NCI-H2171 treated with DMSO at 0.1 percent for 48 hours (cell line): Measurements from ENCODE around the gene LIX1L.

Source experiments
- DNase-seq: peaks from one replicate; lab custom pipeline; 2025; lab: John Stamatoyannopoulos, UW

Gene LIX1L

DNA sequence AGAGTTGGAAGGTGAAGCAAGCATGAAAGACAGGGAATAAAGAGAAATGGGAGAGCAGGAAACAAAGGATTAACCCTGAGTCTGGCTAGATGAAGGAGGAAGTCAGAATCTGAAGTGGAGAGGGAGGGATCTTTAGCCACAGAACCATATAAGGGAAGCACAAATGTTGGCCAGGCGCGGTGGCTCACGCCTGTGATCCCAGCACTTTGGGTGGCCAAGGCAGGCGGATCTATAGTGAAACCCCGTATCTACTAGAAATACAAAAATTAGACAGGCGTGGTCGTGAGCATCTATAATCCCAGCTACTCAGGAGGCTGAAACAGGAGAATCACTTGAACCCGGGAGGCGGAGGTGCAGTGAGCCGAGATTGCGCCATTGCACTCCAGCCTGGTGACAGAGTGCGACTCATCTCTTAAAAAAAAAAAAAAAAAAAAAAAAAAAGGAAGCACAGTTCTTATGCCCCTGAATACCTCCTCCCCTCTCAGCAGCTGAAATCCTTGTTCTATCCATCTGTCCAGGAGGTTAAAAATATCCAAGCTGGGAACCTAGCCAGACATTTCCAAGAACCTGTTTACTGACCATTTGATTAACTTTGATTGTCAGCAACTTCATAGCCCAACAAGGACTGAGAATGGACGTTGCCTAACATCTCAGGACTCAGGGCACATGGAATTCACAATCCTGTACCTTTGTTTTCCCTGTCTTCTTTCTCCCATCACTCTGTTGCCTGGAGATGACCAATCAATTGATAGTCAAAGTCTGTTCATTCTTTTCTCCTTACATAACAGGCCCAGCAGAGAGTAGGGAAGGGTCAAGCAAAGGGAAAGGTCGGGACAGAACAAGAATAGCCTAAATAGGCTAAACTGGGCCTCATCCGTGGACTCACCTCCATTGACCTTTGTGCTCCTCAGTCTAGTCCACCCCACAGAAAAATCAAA, 28.0 kb upstream of the LIX1L start:
- DNase-seq = peak; percentile 79

DNA sequence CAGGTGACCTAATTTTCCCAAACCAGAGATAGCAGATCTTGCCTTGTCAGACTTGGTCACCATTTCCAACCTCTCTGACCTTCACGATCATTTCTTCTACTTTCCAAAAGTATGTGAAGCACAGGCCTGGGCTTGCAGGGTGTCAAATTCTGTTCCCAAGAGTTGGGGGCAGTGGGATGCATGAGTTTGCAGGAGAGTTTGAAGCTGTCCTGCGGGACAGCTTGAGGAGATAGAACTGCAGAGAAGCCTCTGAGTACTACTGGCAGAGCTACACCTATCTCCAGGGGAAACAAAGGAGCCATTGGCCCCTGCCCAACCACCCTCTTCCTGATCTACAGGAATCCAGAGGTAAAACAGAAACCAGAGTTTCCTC, 27.3 kb upstream of the LIX1L start:
- no peak for DNase-seq

DNA sequence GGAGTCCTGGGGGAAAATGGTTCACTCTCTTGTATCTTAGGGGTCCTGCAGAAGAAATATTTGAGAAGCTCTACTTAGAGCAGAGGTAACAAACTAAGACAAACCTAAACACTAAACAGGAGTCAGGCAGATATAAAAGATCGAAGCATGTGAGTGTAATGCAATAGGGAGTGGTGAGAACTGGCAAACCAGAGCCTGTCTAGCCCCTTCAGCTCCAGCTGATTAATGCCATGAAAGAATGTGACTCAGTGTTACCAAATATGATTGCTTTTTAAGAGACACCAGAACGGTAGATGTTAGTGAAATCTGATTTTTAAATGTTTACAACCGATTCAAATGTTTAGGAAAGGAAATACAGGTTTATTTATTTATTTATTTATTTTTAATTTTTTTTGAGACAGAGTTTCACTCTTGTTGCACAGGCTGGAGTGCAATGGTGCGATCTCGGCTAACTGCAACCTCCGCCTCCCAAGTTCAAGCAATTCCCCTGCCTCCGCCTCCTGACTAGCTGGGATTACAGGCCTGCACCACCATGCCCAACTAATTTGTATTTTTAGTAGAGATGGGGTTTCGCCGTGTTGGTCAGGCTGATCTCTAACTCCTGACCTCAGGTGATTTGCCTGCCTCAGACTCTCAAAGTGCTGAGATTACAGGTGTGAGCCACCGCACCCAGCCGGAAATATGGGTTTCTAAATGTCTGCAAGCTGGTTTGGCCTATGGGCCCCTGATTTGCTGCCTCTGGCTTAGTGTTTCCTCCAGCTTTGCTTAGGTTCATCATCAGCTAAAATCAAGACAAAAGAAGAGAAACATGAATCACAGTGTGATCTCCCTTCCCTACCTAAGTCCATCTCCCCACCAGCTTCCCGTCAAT, 26.4 kb upstream of the LIX1L start:
- no peak for DNase-seq

DNA sequence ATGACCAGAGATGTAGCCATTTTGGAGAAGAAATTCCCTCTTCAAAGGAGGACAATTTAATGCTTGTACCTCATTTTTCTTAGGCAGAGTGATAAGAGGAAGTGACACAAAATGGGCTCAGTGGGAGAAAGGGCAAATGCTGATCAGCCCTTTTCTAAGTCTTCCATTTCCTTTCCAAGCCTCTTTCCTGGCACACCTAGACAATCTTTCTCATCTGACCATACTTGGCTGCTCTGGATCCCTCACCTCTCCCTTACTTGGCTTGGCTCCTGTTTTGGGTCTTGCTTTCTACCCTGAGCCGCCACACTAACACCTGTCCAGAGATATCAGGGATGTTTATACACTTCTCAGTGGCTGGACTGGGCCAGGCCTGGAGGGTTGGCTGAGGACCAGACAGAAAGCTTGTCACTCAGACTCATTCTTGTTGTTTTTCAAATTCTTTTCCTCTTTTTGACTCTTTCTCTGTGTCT, 25.4 kb upstream of the LIX1L start:
- DNase-seq = no peak

DNA sequence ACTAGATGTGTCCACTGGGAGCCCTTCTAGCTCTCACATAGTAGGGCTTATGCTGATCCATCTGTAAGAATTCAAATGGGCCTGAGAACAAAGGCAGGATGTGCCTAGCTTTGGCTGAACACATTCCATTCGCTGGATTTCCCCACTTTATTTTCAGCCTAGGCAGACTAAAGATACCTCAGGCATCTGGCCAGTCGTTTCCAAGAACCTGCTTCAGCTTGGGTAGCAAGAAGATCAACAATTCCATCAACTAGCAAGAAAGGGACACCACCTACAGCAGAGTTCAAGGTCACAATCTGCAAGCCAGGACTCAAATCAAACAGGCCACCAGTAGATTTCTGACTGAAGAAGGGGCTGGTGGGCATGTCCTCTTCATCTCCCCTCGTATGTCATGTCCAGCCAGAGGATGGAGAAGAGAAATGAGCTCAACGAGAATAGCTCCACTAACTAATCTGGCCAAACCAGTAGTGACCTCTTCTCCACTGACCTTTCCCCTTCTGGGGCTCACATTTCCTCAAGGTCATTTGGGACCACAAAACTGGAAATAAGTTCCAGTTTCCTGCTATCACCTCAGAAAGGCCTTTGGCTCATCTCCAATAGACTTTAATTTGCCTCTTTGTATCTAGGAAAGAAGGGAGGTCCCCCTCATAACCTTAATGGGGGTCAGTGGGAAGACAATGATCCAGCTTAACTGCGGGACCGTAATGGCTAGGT, 24.4 kb upstream of the LIX1L start:
- no peak for DNase-seq

DNA sequence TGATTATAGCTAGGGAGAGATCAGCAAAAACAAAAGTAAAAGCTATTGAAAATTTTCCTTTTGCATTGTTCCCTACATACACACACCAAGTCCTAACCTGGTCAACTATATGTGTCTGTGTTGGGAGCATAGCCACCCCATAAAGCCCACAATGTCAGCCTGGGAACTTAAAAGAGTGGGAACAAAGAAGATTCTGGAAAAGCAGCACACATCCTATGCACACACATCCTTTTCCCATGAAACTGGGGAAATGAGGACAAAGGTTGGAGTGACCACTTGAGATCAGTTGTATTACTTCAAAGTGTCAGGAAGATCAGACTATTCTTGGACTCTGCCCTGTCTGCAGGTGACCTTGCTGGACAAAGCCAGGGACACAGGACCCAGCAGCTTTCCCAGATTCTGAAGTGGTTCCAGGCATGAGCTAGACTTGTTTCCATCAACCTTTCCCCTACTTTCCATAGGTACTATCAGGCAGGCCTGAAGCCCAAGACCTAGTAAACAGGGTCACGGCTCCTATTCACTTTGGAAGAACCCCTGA, 22.7 kb upstream of the LIX1L start:
- DNase-seq = no peak

DNA sequence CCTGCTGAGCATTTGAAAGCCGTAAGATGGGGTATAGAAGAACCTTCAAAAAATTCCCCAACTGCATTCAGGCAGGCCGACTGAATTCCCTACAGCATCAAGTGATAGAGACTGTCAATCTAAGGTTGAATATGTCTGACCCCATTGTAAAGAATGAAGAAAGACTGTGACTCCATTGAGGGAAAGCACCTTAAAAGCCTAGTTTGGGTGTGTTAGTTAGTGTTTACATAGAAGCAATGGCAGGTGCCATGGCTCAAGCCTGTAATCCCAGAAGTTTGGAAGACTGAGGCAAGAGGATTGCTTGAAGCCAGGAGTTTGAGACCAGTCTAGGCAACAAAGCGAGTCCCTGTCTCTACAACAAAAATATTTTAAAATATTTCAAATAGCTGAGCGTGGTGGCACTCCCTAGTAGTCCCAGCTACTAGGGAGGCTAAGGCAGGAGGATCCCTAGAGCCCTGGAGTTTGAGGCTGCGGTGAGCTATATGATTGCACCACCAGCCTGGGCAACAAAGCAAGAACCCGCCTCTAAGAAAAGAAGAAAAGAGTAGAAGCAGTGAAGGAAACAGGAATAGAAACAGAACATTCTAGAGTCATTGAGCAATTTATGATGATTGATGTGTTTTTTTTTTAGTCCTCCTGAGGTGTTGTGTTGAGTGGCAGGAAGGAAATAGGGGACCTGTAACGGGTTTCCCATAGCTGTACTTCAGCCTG, 22.1 kb upstream of the LIX1L start:
- DNase-seq = no peak

DNA sequence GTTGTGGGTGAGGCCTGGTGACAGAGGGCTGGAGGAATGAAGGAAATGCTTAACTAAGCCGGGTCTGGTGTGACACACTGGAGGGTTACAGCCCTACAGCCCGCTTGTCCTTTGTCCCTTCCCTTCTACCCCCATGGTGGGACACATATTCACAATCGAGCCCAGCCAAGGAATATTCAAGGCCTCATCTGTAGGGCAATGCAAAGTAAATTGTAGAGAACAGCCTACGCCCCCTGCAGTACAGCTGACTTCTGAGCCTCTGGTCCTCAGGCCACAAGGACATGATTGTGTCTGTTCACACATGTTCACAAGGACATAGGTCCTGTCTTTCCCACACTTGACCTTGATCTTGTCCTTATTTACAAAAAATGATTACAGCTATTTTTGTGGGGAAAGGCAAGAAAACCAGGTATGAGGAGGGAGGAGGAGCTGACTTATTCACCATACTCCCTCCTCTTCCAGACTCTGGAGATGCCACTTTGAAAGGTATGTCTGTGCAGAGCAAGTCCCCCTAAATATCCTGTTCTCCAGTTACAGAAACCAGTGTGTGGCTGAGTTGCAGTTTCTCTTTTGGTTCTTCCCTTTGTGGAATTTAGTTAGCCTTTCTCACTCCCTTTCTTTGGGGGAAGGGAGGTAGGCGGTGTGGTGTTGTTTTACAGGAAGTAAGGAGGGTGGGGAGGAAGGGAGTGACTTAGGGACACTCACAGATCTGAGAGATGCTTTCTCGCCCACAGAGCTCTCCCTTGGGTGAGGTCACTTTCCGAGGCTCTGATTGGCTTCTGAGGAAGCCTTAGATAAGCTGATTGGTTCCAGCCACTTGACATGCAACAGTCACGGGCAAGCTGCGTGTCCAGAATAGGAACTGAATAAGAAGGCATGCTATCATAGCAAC, 21.3 kb upstream of the LIX1L start:
- DNase-seq = peak; percentile 95

DNA sequence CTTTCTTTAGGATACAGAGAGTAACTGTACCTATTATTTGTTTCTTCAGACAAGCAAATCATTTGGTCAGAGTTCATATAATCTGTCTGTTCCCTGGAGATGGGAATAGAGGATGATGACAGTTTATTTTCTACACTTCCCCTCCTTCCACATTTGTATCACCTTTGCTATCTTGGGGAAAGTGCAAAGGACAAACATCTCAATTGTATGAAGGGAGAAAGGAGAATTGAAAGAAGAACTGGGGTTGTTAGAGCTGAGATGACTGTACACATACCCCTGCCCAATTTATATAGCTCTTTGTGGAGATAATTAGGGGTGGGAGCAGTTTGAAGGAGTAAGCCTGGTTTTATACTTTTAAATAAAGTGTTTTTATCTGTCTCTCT, 20.6 kb upstream of the LIX1L start:
- no peak for DNase-seq

DNA sequence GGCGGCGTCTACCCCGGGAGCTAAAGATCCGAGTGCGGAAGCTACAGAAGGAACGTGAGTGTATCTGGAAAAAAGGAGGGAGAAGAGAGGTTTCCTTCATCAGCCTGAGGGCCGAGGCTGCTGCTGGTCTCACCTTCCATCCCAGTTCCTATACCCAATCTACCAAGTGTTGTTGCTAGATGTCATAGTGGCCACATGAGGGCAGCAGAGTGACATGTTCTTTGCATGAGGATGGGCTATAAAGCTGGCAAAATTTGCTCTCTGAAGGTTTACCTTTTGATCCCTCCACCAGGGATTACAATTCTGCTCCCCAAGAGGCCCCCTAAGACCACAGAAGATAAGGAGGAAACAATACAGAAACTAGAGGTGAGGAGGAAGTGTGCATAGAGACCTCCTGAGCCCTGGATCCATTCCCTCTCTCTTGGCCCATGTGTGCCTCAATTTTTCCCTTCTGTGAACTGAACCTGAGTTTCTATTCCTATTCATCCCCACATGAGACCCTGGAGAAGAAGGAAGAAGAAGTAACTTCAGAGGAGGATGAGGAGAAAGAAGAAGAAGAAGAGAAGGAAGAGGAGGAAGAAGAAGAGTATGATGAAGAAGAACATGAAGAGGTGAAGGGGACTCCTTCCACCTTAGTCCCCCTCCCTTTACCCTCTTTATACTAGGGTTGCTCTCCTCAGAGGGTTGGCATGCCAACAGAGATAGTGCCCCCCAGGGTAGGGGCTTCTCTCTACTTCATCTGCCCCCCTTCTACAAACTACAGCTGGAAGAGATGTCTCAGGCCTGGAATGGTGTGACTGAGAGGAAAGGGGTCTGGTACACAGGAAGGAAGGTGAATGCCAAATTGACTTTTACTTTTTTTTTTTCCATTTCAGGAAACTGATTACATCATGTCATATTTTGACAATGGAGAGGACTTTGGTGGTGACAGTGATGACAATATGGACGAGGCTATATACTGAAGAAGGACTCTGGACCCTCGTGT, 20.0 kb upstream of the LIX1L start:
- peak; percentile 85 for DNase-seq

DNA sequence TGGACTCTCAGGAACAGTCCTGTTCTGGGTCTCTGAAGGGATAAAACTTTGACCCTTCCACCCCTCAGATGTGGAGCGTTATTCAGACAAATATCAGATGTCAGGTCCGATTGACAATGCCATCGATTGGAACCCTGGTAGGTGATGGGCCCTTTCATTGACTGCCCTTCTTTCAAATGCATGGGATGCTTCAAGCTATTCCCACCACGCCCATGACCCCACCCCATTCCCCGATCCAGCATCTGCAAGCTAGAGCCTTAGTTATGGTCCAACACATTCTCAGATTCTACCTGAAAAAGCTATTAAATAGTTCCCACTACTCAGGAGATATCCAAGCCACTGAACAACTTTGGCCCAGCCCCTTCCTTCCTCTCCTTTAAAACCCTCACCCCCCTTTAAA, 19.2 kb upstream of the LIX1L start:
- no peak for DNase-seq

DNA sequence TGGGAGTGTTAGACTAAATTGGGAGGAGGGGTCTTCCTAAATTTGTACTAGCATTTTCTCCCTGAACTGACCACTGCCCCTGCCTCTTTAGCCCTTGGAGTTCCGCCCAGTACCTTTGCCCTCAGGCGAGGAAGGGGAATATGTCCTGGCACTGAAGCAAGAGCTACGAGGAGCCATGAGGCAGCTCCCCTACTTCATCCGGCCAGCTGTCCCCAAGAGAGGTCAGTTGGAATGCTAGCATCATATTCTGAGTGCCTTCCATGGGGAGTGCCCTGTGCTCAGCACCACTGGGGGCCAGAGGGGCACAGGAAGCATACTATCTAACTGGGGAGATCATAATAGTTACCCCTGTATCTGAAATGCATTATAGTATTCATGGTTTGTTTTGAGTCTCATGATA, 17.4 kb upstream of the LIX1L start:
- DNase-seq = no peak

DNA sequence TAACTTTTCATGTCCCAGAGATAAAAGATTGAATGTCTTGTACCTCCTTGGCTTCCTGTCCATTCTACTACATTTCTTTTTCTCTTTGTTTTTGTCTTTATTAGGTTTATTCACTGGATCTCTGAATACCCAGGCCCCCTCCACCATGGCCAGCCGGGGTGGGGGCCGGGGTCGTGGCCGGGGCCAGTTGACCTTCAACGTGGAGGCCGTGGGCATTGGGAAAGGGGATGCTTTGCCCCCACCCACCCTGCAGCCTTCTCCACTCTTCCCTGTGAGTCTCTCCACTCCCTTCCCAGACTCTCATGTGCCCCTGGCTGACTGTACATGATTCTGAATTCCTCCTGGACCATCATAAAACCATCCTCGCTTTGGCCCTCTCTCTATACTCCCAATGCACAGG, 16.9 kb upstream of the LIX1L start:
- DNase-seq = no peak

DNA sequence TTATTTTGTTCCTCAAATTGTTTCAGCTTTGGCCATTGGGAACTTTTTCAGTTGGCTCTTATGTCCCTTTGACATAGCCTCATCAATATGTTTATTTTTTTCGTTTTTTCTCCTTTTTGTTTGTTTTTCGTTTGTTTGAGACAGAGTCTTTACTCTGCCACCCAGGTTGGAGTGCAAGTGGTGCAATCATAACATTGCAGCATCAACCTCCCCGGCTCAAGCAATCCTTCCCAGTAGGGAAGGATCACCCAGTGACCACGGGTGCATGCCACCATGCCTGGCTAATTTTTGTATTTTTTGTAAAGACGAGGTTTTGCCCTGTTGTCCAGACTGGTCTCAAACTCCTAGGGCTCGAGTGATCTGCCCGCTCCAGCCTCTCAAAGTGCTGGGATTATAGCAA, 14.8 kb upstream of the LIX1L start:
- DNase-seq = no peak

DNA sequence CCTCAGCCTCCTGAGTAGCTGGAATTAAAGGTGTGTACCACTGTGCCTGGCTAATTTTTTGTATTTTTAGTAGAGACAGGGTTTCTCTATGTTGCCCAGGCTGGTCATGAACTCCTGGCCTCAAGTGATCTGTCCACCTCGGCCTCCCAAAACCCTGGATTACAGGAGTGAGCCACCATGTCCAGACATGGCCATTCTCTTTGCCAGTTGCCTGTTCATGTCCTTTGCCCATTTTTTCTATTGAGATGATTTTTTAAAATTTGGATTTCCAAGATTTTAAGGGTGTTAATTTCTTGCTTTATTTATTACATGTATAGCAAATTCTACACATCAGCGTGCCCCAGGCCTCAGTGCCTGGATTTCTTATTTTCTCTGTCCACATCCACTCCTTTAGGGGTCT, 9.5 kb upstream of the LIX1L start:
- DNase-seq = no peak

DNA sequence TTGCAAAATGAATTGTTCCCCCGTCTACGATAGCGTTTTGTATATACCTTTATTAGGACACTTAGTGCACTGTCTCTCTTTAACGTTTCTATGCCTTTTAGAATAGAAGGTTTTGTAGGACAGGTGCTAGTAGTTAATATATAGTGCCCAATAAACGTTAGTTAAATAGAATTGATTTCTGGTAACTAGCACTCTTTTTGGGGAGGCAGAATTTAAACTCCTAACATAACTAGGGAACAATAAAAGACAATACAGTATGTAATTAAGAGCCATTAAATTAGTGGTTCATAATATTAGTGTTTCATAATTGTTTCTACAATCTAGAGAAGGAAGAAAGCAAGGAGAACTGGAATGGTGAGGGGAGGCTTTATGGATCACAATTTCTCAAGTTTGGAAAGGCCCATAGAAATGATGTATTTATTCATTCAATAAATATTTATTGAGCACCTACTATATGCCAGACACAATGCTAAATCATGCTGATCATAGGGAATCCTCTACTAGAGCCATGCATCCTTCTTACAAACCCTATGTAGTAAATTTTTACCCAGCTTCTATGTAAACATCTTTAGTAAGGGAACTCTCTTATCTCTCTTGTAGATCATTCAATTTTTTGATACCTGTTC, 7.4 kb upstream of the LIX1L start:
- no peak for DNase-seq

DNA sequence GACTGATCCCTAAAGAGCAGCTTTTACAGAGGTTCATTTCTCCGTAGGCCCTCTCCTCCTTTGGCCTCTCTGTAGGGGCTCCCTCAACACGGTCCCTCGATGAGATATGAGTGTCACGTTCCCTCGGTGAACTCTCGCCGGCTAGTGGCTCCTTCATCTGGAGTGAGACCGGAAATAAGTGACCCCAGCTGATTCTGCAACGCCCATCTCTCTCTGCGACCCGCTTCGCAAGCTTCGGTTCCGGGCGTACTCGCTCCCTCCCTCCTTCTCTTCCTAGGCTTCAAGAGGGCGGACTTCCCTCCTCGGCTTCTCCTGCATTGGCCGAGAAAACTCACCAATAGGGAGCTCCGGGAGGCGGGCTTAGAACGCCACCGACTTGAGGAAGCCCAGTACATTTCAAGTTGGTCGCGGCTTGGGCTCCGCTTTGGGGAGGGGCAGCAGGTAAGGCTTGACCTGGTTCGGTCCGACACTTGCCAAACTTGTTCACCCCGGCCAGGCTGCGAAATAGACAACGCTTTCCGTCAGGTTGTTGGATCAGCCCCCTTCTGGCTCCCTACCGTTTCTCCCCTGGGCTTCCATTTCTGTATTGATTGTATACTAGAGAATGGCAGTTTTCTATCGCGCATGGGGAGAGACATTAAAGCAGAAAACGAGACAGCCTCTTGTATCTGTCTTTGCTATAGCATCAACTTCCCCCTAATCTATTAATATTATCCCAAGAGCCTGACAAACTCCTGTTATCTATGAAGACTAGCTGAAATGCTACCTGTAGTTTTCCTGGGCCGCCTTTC, 6.7 kb upstream of the LIX1L start, which contains the start of the genes ANKRD34A and POLR3GL:
ANKRD34A (minus strand) TSS at position 248 of the 791 bp plus-strand sequence. CDS start 2,816 bp downstream, outside the sequence.
POLR3GL (plus strand) TSS at position 363 of the 791 bp plus-strand sequence. CDS start 10,176 bp downstream, outside the sequence.
- DNase-seq = peak; percentile 89
